GM18499 (cell line): ENCODE results near the gene ASIC2.

Experiments used
- ATAC-seq: cut with Tn5 transposase; IDR thresholded peaks from one replicate; pipeline ENCODE4 v1.9.1; 2021; ENCODE audit warnings: moderate number of reproducible peaks; ENCODE audit not compliant: insufficient read depth, unreplicated experiment

ASIC2 gene

DNA sequence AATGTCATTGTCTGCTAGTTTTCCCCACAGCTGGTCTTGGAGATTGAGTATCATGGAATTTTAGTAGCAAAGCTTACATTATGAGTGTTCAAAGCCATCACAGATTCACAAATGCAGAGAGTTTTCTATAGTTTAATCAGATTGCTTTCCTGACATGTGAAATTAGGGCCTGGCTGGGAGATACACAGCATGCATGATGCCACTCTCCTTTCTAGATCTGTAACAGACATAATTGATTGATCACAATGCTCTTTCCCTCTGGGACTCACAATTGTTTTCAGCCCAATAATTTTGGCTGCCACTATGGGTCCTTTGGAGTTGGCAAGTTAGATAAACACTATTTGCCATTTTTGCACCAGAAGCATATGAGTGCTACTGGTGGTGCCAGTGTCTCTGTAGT, 168.9 kb downstream of the ASIC2 start:
- no peak for ATAC-seq

DNA sequence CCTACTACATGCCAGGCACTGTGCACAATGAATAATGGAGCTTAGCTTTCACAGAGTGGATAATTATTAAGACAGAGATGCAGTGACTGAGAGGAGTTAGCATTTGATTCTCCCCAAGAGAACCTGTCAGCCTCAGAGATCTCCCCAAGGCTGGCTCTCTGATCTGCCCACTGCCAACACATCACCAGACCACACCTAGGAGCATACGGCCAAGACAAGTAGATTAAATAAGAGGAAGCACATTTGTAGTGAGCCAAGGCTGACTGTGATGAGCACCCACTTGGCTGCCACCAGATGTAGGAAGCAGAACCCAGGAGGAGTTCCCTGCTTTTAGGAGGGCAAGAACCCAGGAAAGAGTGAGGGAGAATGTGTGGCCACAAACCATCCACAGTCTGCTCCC, 171.3 kb downstream of the ASIC2 start:
- no peak for ATAC-seq

GRCh38 chr17:33121272-33121671, 171.8 kb downstream of the ASIC2 start:
- no peak for ATAC-seq

- ATAC-seq = no peak
Measured at GRCh38 chr17:33120103-33120502, 173.0 kb downstream of the ASIC2 start.

- ATAC-seq = no peak
Measured at GRCh38 chr17:33118391-33119075, 174.6 kb downstream of the ASIC2 start.

DNA sequence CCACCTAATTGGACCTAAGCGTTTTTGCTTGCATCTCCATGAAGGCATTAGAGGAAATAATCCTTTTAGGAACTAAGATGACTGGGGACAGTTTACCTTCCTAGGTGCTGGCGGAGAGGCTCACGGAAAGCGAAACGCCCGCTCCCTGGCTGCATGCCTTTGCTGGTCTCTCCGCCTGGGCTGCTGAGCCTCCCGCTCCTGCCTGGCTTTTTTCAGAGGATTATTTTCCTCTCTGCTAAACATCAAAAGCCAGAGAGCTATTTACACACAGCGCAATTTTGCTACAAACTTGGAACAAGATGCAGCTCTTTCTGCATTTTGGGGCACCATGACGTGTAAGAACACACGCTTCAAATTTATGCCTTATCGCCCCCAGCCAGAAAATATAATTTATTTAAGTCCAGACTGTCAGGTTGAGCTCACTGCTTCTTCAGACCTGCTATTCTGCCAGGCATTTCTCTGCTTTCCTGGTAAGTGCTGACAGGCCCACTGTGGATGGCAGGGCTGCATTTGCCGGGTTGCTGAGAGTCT, 177.0 kb downstream of the ASIC2 start:
- no peak for ATAC-seq

GRCh38 chr17:33115366-33115765, 177.7 kb downstream of the ASIC2 start:
- ATAC-seq = no peak

DNA sequence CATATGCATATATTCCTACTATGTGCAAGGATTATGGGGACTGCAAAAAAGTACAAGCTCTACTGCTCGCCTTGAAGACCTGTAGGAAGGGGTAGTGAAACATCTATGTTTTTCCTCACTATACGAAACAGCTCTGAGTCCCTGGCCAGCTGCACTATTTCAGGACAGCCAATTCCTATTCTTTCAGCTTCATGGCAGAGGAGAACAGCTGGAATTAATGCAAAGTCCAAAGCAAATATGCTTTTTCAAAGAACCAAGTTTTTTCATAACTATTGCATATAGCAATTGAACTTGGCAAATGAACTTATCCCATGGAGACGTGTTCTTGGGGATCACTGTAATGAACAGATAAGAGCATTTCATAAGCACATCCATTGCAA, 179.1 kb downstream of the ASIC2 start:
- ATAC-seq = no peak

DNA sequence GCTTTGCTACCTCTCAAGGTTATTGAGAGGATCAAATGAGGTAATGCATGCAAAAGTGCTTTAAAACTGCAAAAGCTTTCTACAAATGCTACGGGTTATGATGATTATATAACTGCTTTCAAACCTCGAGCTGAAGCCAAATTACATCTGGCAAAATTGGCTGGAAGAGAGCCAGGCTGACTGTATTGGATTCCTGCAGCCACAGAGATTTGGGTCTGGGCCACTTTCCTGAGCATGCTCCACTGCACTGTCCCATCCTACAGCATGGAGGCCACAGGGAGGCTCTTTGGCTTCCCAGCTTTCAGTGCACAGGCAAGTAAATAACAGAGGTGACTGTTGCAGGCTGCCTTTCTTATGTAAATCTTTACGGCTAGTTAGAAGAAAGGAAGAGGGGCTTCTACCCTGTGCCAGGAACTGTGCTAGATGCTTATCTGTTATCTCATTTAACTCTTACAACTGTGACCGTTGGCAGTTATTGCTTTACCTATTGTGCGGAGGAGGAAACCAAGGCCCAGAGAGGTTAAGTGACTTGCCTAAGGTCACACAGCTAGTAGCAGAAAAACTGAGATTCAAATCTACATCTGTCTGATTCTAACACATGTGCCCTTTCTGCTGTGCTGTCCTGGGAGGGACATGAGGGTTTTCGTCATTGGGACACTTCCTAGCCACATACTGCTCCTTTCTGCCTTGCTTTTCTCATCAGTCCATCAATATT, 179.7 kb downstream of the ASIC2 start:
- ATAC-seq = no peak

GRCh38 chr17:33112763-33113162, 180.3 kb downstream of the ASIC2 start:
- ATAC-seq = no peak

DNA sequence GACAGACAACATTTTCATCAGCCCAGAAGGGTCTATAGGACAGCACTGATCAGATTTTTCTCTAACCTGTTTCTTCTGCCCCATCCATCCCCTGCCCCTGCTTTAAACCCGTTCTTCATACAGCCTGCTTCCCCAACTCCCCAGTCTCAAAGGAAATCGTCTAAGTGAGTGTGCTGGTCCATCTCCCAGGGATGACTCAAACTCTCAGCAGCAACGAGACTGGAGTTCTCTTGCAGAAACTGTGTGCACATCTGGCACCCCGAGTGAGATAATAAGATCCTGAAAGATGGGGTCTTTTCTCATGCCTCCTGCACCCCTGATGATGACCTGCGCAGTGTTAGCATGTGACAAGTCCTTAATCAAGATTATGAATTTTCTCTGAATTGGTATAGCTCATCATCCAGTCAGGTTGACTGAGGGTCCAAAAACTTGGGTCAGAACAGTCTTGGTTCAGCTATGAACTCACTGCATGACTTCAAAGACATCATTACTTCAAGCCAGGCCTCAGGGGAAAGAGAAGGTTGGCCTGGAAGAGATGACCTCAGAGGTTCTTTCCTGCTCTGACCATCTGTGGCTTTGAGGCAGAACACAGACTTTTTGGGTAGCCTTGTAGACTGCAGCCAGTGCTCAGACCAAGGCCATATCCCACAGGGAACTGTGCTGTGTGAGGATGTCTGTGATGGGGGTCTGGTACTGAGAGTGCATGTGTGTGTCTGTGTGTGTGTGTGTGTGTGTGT, 183.6 kb downstream of the ASIC2 start:
- ATAC-seq = no peak

- ATAC-seq = no peak
Measured at GRCh38 chr17:33106525-33107165, 186.4 kb downstream of the ASIC2 start.

GRCh38 chr17:33105911-33106310, 187.2 kb downstream of the ASIC2 start:
- ATAC-seq = no peak

GRCh38 chr17:33099906-33100305, 193.2 kb downstream of the ASIC2 start:
- ATAC-seq = no peak

DNA sequence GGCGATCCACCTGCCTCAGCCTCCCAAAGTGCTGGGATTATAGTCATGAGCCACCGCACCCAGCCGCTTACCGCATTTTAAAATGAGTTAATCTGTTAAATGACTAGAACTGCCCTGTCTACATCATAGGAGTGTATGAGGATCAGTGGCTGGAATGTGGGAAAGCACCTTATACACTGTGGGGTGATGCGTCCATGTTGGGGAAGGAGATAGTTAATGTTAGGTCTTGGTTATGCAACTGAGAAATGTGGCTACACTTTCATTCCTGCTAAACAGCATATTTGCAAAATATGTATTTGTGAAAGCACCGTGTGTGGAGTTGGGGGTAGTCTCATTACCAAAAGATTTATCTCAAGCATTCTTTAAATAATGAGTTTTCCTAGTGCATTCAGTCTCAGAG, 193.8 kb downstream of the ASIC2 start:
- ATAC-seq = no peak

- ATAC-seq = no peak
Measured at GRCh38 chr17:33097411-33097810, 195.7 kb downstream of the ASIC2 start.

DNA sequence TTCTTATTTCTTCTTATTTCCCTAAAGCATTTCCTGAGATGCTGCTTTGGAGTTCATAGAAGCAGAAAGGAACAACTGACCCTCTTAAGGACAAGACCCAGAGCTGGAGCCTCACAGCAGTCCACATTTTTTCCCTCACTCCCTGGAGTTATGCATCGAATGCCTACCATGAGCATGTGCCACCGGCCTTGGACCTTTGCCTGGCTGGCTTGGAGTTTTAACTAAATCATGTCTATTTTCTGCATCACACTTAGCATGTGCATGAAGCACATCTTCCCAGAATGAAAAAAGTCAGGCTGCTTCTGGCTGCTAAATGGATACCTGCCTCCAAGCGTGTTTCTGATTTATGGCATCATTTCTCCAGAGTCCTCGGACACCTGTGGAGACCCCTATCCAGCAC, 196.9 kb downstream of the ASIC2 start:
- no peak for ATAC-seq

DNA sequence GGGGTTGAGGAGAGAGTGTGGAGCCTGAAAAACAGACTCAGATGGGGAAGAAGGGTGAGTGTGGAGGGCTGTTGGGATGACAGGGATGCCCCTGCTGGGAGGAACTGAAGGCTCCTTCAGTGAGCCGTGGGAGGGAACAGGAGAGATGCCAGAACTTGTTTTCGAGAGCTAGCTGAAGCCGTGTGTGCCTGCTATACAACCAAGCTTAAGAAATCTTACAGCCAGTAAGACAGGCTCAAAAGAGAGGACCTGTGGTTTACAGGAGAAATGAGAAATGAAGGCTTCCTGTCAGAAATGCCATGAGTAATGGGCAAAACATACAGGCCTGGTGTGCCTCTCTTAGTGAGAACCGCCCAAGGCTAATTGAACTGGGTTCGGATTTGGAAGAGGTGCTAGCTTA, 201.8 kb downstream of the ASIC2 start:
- no peak for ATAC-seq

DNA sequence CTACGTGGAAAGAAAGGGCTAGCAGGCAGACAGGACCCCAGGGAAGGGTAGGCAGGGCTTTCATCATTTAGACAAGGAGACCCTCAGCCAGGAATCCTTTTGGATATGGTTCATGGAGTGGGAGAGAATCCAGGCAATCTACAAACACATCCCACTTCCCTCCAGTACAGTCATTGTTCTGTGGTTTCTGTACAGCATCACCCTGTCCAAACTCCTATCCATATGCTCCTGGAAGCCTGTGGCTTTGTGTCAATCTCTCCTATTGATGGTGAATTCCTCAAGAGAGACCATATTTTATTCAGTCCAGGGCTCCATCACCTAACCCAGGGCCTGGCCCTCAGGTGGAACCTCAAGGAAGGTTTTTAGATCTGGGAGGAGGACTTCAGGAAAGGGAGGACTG, 202.3 kb downstream of the ASIC2 start:
- no peak for ATAC-seq

DNA sequence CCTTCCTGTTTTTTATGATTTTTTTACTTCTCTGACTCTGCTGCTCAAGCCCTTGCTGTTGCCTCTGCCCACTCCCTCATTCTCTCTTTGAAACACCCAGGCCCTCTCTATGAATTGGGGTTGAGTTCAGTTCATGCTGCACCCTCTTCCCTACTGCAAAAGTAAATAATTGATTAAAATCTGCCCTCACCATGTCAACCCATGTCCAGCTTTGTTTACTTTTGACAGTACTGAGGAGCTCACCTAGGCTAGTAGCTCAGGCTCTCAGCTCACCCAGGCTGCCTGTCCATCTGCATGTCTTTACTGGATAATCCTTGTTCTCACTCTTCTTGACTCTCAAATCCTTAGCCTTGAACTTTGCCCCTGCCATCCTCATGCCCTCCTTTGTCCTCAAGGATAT, 206.2 kb downstream of the ASIC2 start:
- ATAC-seq = no peak

- ATAC-seq = no peak
Measured at GRCh38 chr17:33086041-33086440, 207.1 kb downstream of the ASIC2 start.
